ENCODE measurements around the gene TANGO2. TPM values are rescaled to one million over a fixed set of nuclear protein-coding genes. Genes with fewer than 3 reads are reported as not detected.
A peak's percentile ranks its signal among the peaks of the same experiment; 100 is the strongest.

The TANGO2 gene
- total and polyA plus RNA-seq, 9 of the 15 experiments (the other 6 are each of a cell fraction or from before 2014, with no cell fraction given) = 15.5 to 94.9 (median 70.1) TPM

DNA sequence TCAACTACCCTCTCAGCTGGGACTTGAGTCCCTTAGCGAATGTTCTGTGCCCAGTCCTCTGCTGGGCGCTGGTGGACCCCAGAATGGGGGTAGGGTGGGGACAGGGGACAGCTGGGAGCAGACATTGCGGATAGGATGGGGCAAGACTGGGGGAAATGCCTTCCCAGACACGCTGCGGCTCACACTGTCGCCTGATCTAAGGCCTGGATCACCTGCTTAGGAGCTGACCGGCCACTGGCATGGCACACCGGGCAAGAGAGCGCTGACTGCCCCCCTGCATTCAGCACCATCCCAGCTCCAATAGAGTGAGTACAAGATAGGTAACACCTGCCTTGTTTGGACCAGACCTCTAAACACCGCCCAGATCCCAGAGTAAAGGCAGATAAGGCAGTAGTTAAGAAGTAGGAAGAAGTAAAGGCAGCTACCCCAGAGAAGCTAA is 5.7 kb upstream of the TANGO2 start:
- peaks cover 5% of the 10 kb centered on the region; the same call in 1 of the 2 replicates for H4K20me1 ChIP-seq (replicated peaks; ENCODE audit: control insufficient read depth, insufficient read depth, low read length)
- in situ Hi-C loops (cut with MboI) (no loop called here), intact Hi-C loops (cut with micrococcal nuclease) (no loop called here)
- TSS peak; percentile 42 for BruUV-seq (replicated peaks)
- peak overlapping the region; percentile 85 for H3K4me2 ChIP-seq (ENCODE audit: insufficient read depth, low read length)
- CTCF ChIA-PET (ENCODE audit: low intra/inter-chr PET ratio) = interaction anchor here (1.5 to 5.7 kb wide), 2 partner anchors 45 kb away, joined by 6 to 109 read pairs; no protein-coding TSS in a partner anchor
- POLR2A ChIA-PET = interaction anchor here (0.5 to 10.0 kb wide), 24 partner anchors 7 to 214 kb away, joined by 3 to 120 read pairs (median 4); partner anchors contain the start of genes TANGO2 and TRMT2A
- H3K4me1 ChIP-seq (replicated peaks in 1 of 2; ENCODE audit: control insufficient read depth in 2 of 2, insufficient read depth in 2 of 2, low read length in 2 of 2) = peaks cover 48 to 74% of the 10 kb centered on the region in 2 experiments
- no peak overlapping the region for H3K27ac ChIP-seq (ENCODE audit: extremely low read depth, low read depth, low read length)
- H3K9me1 ChIP-seq (ENCODE audit: control insufficient read depth, insufficient read depth, low read length) = peaks cover 25% of the 10 kb centered on the region
- peak overlapping the region; percentile 59 to 87 for H3K9ac ChIP-seq (ENCODE audit: insufficient read depth in 1 of 2, low read depth in 2 of 2, low read length in 2 of 2)
- no peak overlapping the region; the same call in 1 of the 2 replicates for H3K4me3 ChIP-seq
- whole genome bisulfite sequencing (ENCODE audit: insufficient coverage, low coverage, missing lambda C conversion rate) = 72% methylated on average over 10 of the region's 10 CpGs
- H3K79me2 ChIP-seq (ENCODE audit: control insufficient read depth, insufficient read depth, low read length) = peaks cover 39% of the 10 kb centered on the region
- no peak for ATAC-seq
- no peak for FAIRE-seq
- no peaks in the 10 kb centered on the region for H3K9me3 ChIP-seq (replicated peaks; ENCODE audit: control insufficient read depth, insufficient read depth, low read depth, low read length)
- peak in 1 of 4 experiments; percentile 66 for DNase-seq (ENCODE audit: extremely low read depth in 1 of 4, low spot score in 3 of 4)
- H2AFZ ChIP-seq (ENCODE audit: low read depth, low read length) = no peak overlapping the region
- H3K36me3 ChIP-seq (ENCODE audit: control insufficient read depth, insufficient read depth, low read length) = peaks cover 13% of the 10 kb centered on the region; the same call in 2 of the 3 replicates
- H3K27me3 ChIP-seq (ENCODE audit: control insufficient read depth in 2 of 2, insufficient read depth in 2 of 2, low read length in 2 of 2) = peaks cover 0 to 8% of the 10 kb centered on the region in 2 experiments; a peak in 2 of 5 replicates
- TF ChIP-seq CBX2 (IDR thresholded peaks at IDR 0.05; ENCODE audit: insufficient read depth, low read length, poor library complexity, severe bottlenecking) = no peak
- no peak for TF ChIP-seq SRSF7 (optimal IDR thresholded peaks at IDR 0.05; ENCODE audit: low read depth, low read length)
- TF ChIP-seq, protein P1, sequence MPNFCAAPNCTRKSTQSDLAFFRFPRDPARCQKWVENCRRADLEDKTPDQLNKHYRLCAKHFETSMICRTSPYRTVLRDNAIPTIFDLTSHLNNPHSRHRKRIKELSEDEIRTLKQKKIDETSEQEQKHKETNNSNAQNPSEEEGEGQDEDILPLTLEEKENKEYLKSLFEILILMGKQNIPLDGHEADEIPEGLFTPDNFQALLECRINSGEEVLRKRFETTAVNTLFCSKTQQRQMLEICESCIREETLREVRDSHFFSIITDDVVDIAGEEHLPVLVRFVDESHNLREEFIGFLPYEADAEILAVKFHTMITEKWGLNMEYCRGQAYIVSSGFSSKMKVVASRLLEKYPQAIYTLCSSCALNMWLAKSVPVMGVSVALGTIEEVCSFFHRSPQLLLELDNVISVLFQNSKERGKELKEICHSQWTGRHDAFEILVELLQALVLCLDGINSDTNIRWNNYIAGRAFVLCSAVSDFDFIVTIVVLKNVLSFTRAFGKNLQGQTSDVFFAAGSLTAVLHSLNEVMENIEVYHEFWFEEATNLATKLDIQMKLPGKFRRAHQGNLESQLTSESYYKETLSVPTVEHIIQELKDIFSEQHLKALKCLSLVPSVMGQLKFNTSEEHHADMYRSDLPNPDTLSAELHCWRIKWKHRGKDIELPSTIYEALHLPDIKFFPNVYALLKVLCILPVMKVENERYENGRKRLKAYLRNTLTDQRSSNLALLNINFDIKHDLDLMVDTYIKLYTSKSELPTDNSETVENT (CRISPR knock-in tag; IDR thresholded peaks at IDR 0.05) = peak; percentile 67
- TF ChIP-seq, protein P2, sequence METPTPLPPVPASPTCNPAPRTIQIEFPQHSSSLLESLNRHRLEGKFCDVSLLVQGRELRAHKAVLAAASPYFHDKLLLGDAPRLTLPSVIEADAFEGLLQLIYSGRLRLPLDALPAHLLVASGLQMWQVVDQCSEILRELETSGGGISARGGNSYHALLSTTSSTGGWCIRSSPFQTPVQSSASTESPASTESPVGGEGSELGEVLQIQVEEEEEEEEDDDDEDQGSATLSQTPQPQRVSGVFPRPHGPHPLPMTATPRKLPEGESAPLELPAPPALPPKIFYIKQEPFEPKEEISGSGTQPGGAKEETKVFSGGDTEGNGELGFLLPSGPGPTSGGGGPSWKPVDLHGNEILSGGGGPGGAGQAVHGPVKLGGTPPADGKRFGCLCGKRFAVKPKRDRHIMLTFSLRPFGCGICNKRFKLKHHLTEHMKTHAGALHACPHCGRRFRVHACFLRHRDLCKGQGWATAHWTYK (CRISPR knock-in tag; IDR thresholded peaks at IDR 0.05) = no peak
- no peak for TF ChIP-seq MYC (IDR thresholded peaks at IDR 0.05; ENCODE audit: low read depth, low read length)
- 0 out of 2 replicates have a peak, but pooled peaks have one; percentile 61 for TF ChIP-seq MYC (CRISPR knock-in tag; IDR thresholded peaks at IDR 0.05; ENCODE audit: borderline replicate concordance, low read depth)
- no peak for TF ChIP-seq ZNF583 (CRISPR knock-in tag; IDR thresholded peaks at IDR 0.05)
- 0 out of 2 replicates have a peak, but pooled peaks have one; percentile 29 for TF ChIP-seq SRSF3 (IDR thresholded peaks at IDR 0.05; ENCODE audit: insufficient read depth, low read length)
- TF ChIP-seq HNRNPLL (IDR thresholded peaks at IDR 0.05; ENCODE audit: low read depth, low read length, poor library complexity, severe bottlenecking) = peak; percentile 2
- TF ChIP-seq HDAC6 (IDR thresholded peaks at IDR 0.05; ENCODE audit: low read depth, low read length) = no peak
- TF ChIP-seq, protein P3, sequence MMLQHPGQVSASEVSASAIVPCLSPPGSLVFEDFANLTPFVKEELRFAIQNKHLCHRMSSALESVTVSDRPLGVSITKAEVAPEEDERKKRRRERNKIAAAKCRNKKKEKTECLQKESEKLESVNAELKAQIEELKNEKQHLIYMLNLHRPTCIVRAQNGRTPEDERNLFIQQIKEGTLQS (IDR thresholded peaks at IDR 0.05) = no peak
- TF ChIP-seq, protein P3 (CRISPR knock-in tag; conservative IDR thresholded peaks at IDR 0.05) = no peak
- TF ChIP-seq KLF16 (IDR thresholded peaks at IDR 0.05) = no peak
- no peak for TF ChIP-seq ZNF253 (CRISPR knock-in tag; conservative IDR thresholded peaks at IDR 0.05)
- no peak for TF ChIP-seq DIDO1 (tag; IDR thresholded peaks at IDR 0.05; ENCODE audit: low read depth)
- no peak for TF ChIP-seq TRIM24 (IDR thresholded peaks at IDR 0.05)
- no peak for TF ChIP-seq BMI1 (IDR thresholded peaks at IDR 0.05; ENCODE audit: low read length)

Measured in K562 (cell line).